Fibroblast of mammary gland (primary cell): ENCODE results near the gene ERCC8.

Experiments
- DNase-seq: peaks from one replicate; pipeline ENCODE4 v3.0.0-alpha.2; 2010; ENCODE audit warnings: low read depth
- H3K4me3 ChIP-seq: 2 replicates; pipeline ENCODE4 v1.5.1; 2011; ENCODE audit warnings: low read depth, mild to moderate bottlenecking, low read length, moderate library complexity; ENCODE audit not compliant: control insufficient read depth
- CTCF ChIP-seq: conservative IDR thresholded peaks from 2 replicates; pipeline ENCODE4 v1.5.1; 2011; ENCODE audit warnings: low read depth, low read length, inconsistent platforms; ENCODE audit not compliant: control insufficient read depth, insufficient read depth

Gene ERCC8

DNA sequence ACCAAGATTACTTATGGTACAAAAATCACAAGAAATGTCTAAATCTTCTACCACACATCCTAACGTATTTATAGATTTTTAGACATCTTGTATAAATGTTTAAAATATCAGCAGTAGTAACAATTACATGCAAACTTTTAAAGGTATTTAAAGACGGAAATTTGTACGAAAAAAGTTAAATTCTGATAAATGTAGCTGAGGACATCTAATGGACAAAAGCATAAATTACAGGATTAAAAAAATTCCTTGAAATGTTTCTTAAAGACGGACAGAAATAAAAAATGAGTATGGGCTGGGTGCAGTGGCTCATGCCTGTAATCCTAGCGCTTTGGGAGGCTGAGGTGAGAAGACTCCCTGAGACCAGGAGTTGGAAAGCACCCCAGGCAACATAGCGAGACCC lies 15.8 kb downstream of the ERCC8 start:
- TF ChIP-seq CTCF = peak; percentile 30
- no peak overlapping the region for H3K4me3 ChIP-seq
- peak; percentile 27 for DNase-seq

DNA sequence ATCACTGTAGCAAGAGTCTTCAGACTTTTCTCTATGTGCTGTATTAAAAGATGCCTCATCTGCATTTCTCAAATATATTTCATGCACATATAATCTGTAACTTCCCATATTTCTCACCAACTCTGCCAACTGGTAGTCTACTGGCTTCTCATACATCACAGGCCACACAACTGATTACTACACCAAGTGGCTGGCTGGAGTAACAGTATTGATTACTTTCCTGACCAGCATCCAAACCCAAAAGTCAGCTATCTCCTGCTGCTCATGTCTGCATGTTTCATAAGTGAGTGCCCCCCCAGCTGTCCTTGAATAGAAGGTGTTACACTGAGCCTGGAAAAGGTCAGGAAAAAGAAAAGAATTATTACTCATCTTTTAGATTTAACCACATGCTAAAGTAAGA lies 17.4 kb downstream of the ERCC8 start:
- no peak for DNase-seq
- no peak overlapping the region for H3K4me3 ChIP-seq
- TF ChIP-seq CTCF = no peak

DNA sequence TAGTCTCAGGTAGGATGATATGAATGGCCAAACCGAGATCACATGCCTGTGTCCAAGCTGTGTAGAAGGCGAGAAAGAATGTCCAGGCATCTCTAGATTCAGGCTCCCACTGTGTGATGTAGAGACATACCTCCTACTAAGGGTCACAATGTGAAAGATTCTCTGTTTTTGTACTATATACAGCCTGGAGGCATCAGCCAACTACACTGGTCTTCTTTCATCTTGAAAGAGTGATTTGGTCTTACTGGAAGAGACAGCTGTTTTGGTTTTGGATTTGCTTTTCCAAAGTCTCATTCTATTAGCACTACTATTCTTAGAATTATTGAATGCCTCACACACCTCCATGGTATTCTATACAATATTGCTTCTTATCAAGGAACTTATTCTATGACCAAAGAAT lies 26.4 kb downstream of the ERCC8 start:
- no peak overlapping the region for H3K4me3 ChIP-seq
- TF ChIP-seq CTCF = no peak
- DNase-seq = no peak

GRCh38 chr5:60916646-60917045 lies 28.2 kb downstream of the ERCC8 start:
- no peak for TF ChIP-seq CTCF
- H3K4me3 ChIP-seq = no peak overlapping the region
- peak; percentile 31 for DNase-seq

GRCh38 chr5:60903356-60903755 lies 41.5 kb downstream of the ERCC8 start:
- no peak for TF ChIP-seq CTCF
- DNase-seq = no peak
- no peak overlapping the region for H3K4me3 ChIP-seq

DNA sequence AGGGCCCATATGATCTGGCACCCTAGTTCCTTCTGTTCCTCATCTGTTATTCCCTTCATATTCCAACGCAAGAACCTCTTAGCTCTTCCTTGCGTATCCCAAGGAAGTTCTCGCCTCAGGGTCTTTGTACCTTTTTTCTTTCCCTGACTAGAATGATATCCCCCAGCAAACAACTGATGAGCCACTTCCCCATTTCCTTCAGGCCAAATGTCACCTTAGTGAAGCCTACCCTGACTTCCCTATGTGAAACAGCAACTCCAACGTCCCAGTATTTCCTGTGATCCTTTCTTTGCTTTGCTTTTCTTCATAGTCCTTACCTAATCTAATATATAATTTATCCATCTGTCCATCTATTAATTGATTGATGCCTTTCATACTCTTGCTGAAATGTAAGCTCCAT lies 47.9 kb downstream of the ERCC8 start:
- no peak for DNase-seq
- TF ChIP-seq CTCF = no peak
- no peak overlapping the region for H3K4me3 ChIP-seq

DNA sequence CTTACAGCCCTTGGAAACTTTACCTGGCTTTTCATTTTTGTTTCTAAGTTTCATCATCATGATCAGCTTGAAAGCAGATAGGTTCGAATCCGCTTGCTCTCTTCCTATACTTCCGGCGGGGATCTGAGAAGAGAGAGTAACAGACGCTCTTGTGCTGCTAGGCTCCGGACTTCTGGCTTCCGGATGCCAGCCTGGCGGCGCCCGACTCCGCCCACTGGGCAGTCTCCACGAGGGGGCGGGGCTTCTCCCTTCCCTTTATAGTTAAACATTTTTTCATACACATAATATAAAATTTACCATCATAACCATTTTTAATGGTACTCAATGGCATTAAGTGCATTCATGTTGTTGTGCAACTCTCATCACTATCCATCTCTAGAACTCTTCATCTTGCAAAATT lies 51.3 kb downstream of the ERCC8 start:
- no peak overlapping the region for H3K4me3 ChIP-seq
- no peak for DNase-seq
- TF ChIP-seq CTCF = no peak
